Heart left ventricle (tissue), 13 donors: Measurements from ENCODE around the gene TRPM2.

Experiments
- CTCF ChIP-seq, 12 donors: fragments of 200-600 bp; sonication (generic) in 4 of 12; IDR thresholded peaks; one replicate each; pipeline versions ENCODE4 v1.5.0 to v1.8.0; 2018 to 2022; ENCODE audit warnings: antibody characterized with exemption in 12 of 12, mild to moderate bottlenecking in 5 of 12
- POLR2A ChIP-seq, 2 donors: fragments of 450-650 bp; IDR thresholded peaks; one replicate each; pipeline ENCODE4 v1.6.1; 2017; ENCODE audit warnings: antibody characterized with exemption in 2 of 2, mild to moderate bottlenecking in 2 of 2, moderate library complexity in 2 of 2
- donor health status: ischemic (EF 13 %, LVEDD 7.1; RV severe dilation, severe dysfunction).
- donor health status: DM: no; HTN: yes; CAD: no.
- donor health status: DM: no; HTN: no; CAD: no.
- donor health status: ischemic (EF 25% LVEDD 6.9; RV normal size, moderate dysfunction).
- donor health status: ischemic (EF 25% LVEDD 5.7; RV mildly dilated, moderate dysfunction).
- donor health status: ischemic (EF 35%, LVEDD 5.7; RV mildly dilated, moderate dysfunction).
- donor health status: nonischemic (EF 11% LVEDD 7.7; RV severe dilation, severe dysfunction).
- donor health status: DM: yes; HTN: yes; CAD: no.
- donor health status: PGD.
- donor health status: ischemic (EF 29% LVEDD 5.4; RV normal size, mild dysfunction).
- donor health status: nonischemic (EF 23%, LVEDD 6.1; RV moderate dilation, normal function).

- TF ChIP-seq CTCF (IDR thresholded peaks at IDR 0.05), result no peak
- TF ChIP-seq POLR2A (IDR thresholded peaks at IDR 0.05), result no peak
These were observed 7.9 kb upstream of the TRPM2 start for GRCh38 chr21:44345495-44345894.
